Measurements from ENCODE around the gene IAPP.

IAPP gene

GRCh38 chr12:21339921-21340320, 32.8 kb upstream of the IAPP start:
- no peaks in the 10 kb centered on the region for H3K4me1 ChIP-seq
- no peak overlapping the region for H3K27ac ChIP-seq
- no peaks in the 10 kb centered on the region for H3K9me3 ChIP-seq (ENCODE audit: control insufficient read depth, low read length)
- no peak overlapping the region for H3K4me3 ChIP-seq (ENCODE audit: low read depth, low read length)
- no peak overlapping the region for H3K9ac ChIP-seq
- no peaks in the 10 kb centered on the region for H3K27me3 ChIP-seq (ENCODE audit: control insufficient read depth, insufficient read depth, low read length)
- H3K4me2 ChIP-seq (ENCODE audit: low read length): no peak overlapping the region
- TF ChIP-seq CTCF (IDR thresholded peaks at IDR 0.05): no peak
- H3K36me3 ChIP-seq (ENCODE audit: control insufficient read depth, insufficient read depth, low read length): no peaks in the 10 kb centered on the region
- no peak overlapping the region for H2AFZ ChIP-seq
- H3K79me2 ChIP-seq: no peaks in the 10 kb centered on the region

- Histone ChIP-seq H3K4me2 (ENCODE audit: low read length) (no peak overlapping the region), H3K4me3 (ENCODE audit: low read depth, low read length) (no peak overlapping the region), H3K27ac (no peak overlapping the region), H3K79me2 (no peaks in the 10 kb centered on the region), H3K36me3 (ENCODE audit: control insufficient read depth, insufficient read depth, low read length) (no peaks in the 10 kb centered on the region), H3K27me3 (ENCODE audit: control insufficient read depth, insufficient read depth, low read length) (no peaks in the 10 kb centered on the region), H3K9me3 (ENCODE audit: control insufficient read depth, low read length) (no peaks in the 10 kb centered on the region), H3K4me1 (no peaks in the 10 kb centered on the region), H2AFZ (no peak overlapping the region), H3K9ac (no peak overlapping the region)
- no peak for TF ChIP-seq CTCF (IDR thresholded peaks at IDR 0.05)
These were observed 32.3 kb upstream of the IAPP start for GRCh38 chr12:21340403-21340802.

DNA sequence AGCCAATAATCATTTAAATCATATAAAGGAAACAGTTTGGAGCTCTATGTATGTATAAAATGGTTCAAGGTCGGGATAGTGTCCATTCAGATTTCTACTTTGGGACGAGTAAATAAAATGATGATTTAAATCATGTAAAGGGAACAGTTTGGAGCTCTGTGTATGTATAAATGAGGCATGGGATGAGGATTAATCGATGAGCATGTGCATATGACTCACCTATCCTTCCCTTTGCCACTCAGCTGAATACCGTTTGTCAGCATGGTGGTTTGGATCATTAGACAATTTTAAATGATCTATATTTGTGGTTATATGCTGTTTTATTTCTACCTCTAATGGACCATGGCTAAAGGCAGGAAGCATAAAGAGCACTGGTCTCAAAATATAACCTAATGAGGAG, 30.9 kb upstream of the IAPP start:
- Histone ChIP-seq H3K27ac (no peak overlapping the region), H3K9ac (no peak overlapping the region), H3K4me1 (no peaks in the 10 kb centered on the region), H3K79me2 (no peaks in the 10 kb centered on the region), H3K27me3 (ENCODE audit: control insufficient read depth, insufficient read depth, low read length) (no peaks in the 10 kb centered on the region), H2AFZ (no peak overlapping the region), H3K4me2 (ENCODE audit: low read length) (no peak overlapping the region), H3K9me3 (ENCODE audit: control insufficient read depth, low read length) (no peaks in the 10 kb centered on the region), H3K36me3 (ENCODE audit: control insufficient read depth, insufficient read depth, low read length) (no peaks in the 10 kb centered on the region), H3K4me3 (ENCODE audit: low read depth, low read length) (no peak overlapping the region)
- no peak for TF ChIP-seq CTCF (IDR thresholded peaks at IDR 0.05)

- H3K79me2 ChIP-seq: no peaks in the 10 kb centered on the region
- H3K36me3 ChIP-seq (ENCODE audit: control insufficient read depth, insufficient read depth, low read length): no peaks in the 10 kb centered on the region
These were observed 29.1 kb upstream of the IAPP start for GRCh38 chr12:21343636-21344035.

More at GRCh38 chr12:21343636-21344035, 29.1 kb upstream of the IAPP start:
- H3K4me2 ChIP-seq (ENCODE audit: low read length): no peak overlapping the region
- no peak overlapping the region for H2AFZ ChIP-seq
- H3K9ac ChIP-seq: no peak overlapping the region
- no peaks in the 10 kb centered on the region for H3K4me1 ChIP-seq
- H3K27me3 ChIP-seq (ENCODE audit: control insufficient read depth, insufficient read depth, low read length): no peaks in the 10 kb centered on the region
- no peak overlapping the region for H3K27ac ChIP-seq
- no peak overlapping the region for H3K4me3 ChIP-seq (ENCODE audit: low read depth, low read length)
- H3K9me3 ChIP-seq (ENCODE audit: control insufficient read depth, low read length): no peaks in the 10 kb centered on the region
- no peak for TF ChIP-seq CTCF (IDR thresholded peaks at IDR 0.05)
